Right lobe of liver (tissue), 6 donors: Measurements from ENCODE around the gene LRBA. TPM values are rescaled to one million over a fixed set of nuclear protein-coding genes. Genes with fewer than 3 reads are reported as not detected.

ENCODE experiments used
- ATAC-seq, 4 donors: fragments of 200-7000 bp; cut with Tn5 transposase; one replicate each; pipeline ENCODE4 v1.9.1; 2020; ENCODE audit warnings: mild to moderate bottlenecking in 4 of 4, moderate library complexity in 4 of 4
- DNase-seq, 3 donors: peaks; one replicate each; pipeline ENCODE4 v3.0.0-alpha.2; 2020
- H3K27ac ChIP-seq, 3 donors: fragments of 200-600 bp; one replicate each; pipeline ENCODE4 v1.8.0; 2022
- H3K27me3 ChIP-seq, 2 donors: fragments of 200-600 bp; one replicate each; pipeline ENCODE4 v1.8.0; 2022
- H3K36me3 ChIP-seq, 4 donors: fragments of 200-600 bp; sonication (generic) in 1 of 4; one replicate each; pipeline versions ENCODE4 v1.5.1 to v1.8.0; 2017 to 2022; ENCODE audit warnings: control low read depth in 1 of 4
- H3K4me1 ChIP-seq, 4 donors: fragments of 200-600 bp; sonication (generic) in 1 of 4; one replicate each; pipeline versions ENCODE4 v1.5.1 to v1.8.0; 2017 to 2022; ENCODE audit warnings: control low read depth in 1 of 4
- H3K4me3 ChIP-seq, 3 donors: fragments of 200-600 bp; one replicate each; pipeline ENCODE4 v1.8.0; 2022
- H3K9me3 ChIP-seq, 4 donors: fragments of 200-600 bp; sonication (generic) in 1 of 4; one replicate each; pipeline versions ENCODE4 v1.5.1 to v1.8.0; 2017 to 2022; ENCODE audit warnings: control low read depth in 1 of 4
- POLR2A ChIP-seq: fragments of 450-650 bp; IDR thresholded peaks from one replicate; pipeline ENCODE4 v1.6.1; 2017; ENCODE audit warnings: antibody characterized with exemption, mild to moderate bottlenecking
- WGBS: methylation state at CpG from one replicate; pipeline ENCODE4 v1.1.6; 2018; ENCODE audit warnings: low coverage, low lambda C conversion rate; ENCODE audit not compliant: insufficient coverage; ENCODE audit errors: missing lambda C conversion rate; 5-methylcytosine and 5-hydroxymethylcytosine counted together
- intact Hi-C, 2 donors: fragments of 100-400 bp; cut with DNase I; formaldehyde crosslinking; loops; one replicate each; pipeline versions ENCODE4 v1.11.2 to v1.14.1; 2022
- total RNA-seq, 6 experiments: library from RNA; depleted of rRNA in 2 of 6; stranded (reverse); fragments of >200 nt in 2 of 6; fragmentation: NEBNext Ultra II Directional in 3 of 6; extraction: Animal tissue kit (Norgen Biotek cat#: 25700) in 3 of 6; gene quantifications; one replicate each; pipeline versions ENCODE4 v1.1.0 to v1.2.4, GENCODE V29; 2016 to 2023
- TF ChIP-seq, protein P1 (sequence below), 4 donors: fragments of 200-600 bp in 3 of 4; fragments of 450-650 bp in 1 of 4; IDR thresholded peaks; one replicate each; pipeline versions ENCODE4 v1.5.1 to v1.8.0; 2016 to 2022; ENCODE audit warnings: antibody characterized with exemption in 4 of 4, mild to moderate bottlenecking in 2 of 4
- donor health status: DM: no; HTN: yes; CAD: no.
- donor health status: DM: no; HTN: no; CAD: no.
- donor health status: DM: no; HTN: no; CAD: no.
- donor health status: DM: no; HTN: yes; CAD: no.
- donor health status: DM: no; HTN: yes; CAD: no.

The LRBA gene
- total RNA-seq, 6 experiments from 2014 or later: 18.9 to 48.1 (median 24.5) TPM

DNA sequence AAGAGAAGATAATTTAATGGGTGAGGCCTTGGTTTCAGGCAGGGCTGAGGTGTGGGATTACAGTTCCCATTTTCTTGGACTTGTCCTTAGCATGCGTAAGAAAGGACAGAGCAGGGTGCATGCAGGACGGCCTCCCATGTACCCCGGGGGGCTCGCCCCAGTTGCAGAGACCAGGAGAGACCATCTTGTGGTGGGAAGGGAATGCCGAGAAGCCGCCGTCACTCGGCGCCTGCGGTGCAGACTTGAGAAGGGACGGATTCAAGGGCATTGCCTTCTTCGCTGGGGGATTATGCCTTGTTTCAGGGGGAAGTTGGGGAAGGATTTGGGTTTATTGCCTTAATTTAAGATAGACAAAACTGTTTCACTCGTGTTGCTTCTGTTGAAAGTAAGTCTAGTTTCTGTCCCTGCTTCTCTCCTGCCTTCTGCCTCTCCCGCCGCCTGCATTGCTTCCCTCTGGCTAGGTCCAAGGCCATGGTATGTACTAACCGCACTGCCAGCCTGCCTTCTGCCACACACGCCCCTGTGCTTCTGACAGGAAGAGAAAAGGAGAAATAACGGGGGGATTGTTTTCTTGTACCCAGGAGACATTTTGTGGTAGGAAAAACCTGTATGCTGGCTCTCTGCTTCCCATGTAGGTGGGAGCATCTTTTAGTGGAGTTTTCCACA, 761.0 kb downstream of the LRBA start:
- Histone ChIP-seq H3K4me1 (no peaks in the 10 kb centered on the region), H3K36me3 (no peaks in the 10 kb centered on the region), H3K27ac (no peak overlapping the region), H3K4me3 (no peak overlapping the region), H3K9me3 (no peaks in the 10 kb centered on the region), H3K27me3 (no peaks in the 10 kb centered on the region)
- 78% methylated on average over 3 of the region's 18 CpGs for WGBS
- ATAC-seq (no peak), DNase-seq (no peak)
- intact Hi-C loops: no loop called here
- TF ChIP-seq, protein P1, sequence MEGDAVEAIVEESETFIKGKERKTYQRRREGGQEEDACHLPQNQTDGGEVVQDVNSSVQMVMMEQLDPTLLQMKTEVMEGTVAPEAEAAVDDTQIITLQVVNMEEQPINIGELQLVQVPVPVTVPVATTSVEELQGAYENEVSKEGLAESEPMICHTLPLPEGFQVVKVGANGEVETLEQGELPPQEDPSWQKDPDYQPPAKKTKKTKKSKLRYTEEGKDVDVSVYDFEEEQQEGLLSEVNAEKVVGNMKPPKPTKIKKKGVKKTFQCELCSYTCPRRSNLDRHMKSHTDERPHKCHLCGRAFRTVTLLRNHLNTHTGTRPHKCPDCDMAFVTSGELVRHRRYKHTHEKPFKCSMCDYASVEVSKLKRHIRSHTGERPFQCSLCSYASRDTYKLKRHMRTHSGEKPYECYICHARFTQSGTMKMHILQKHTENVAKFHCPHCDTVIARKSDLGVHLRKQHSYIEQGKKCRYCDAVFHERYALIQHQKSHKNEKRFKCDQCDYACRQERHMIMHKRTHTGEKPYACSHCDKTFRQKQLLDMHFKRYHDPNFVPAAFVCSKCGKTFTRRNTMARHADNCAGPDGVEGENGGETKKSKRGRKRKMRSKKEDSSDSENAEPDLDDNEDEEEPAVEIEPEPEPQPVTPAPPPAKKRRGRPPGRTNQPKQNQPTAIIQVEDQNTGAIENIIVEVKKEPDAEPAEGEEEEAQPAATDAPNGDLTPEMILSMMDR (IDR thresholded peaks at IDR 0.05): no peak
- no peak for TF ChIP-seq POLR2A

DNA sequence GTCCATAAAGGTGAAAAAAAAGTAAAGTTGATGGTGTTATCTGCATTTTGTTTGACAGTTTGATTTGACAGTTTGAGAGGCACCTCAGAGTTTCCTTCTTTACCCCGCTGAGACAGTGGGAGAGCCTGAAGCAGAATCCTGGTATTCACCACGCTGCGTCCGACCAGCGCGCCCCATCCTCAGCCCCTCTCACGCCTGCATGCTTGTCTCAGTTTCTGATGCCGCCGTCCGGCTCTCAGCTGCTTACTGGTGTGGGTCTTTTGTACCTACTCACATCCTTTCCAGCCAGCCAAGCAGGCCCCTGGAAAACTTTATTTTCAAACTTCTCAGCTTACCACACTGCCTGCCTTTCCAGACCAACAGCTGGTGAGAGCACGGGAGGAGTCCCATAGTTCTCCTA, 761.7 kb downstream of the LRBA start:
- TF ChIP-seq, protein P1 (IDR thresholded peaks at IDR 0.05): no peak
- TF ChIP-seq POLR2A: no peak
- Histone ChIP-seq H3K36me3 (no peaks in the 10 kb centered on the region), H3K9me3 (no peaks in the 10 kb centered on the region), H3K27me3 (no peaks in the 10 kb centered on the region), H3K27ac (no peak overlapping the region), H3K4me1 (no peaks in the 10 kb centered on the region), H3K4me3 (no peak overlapping the region)
- intact Hi-C loops: no loop called here
- DNase-seq (no peak), ATAC-seq (no peak)
- 75% methylated on average over 1 of the region's 11 CpGs for WGBS

GRCh38 chr4:150252741-150253140, 762.3 kb downstream of the LRBA start:
- no peaks in the 10 kb centered on the region for H3K36me3 ChIP-seq
- no peaks in the 10 kb centered on the region for H3K9me3 ChIP-seq
- WGBS: 89% methylated on average over 5 of the region's 7 CpGs
- intact Hi-C loops: no loop called here
- H3K27me3 ChIP-seq: no peaks in the 10 kb centered on the region
- no peak for TF ChIP-seq POLR2A
- TF ChIP-seq, protein P1 (IDR thresholded peaks at IDR 0.05): no peak
- no peaks in the 10 kb centered on the region for H3K4me1 ChIP-seq
- ATAC-seq (no peak), DNase-seq (no peak)
- H3K27ac ChIP-seq: no peak overlapping the region
- H3K4me3 ChIP-seq: no peak overlapping the region

DNA sequence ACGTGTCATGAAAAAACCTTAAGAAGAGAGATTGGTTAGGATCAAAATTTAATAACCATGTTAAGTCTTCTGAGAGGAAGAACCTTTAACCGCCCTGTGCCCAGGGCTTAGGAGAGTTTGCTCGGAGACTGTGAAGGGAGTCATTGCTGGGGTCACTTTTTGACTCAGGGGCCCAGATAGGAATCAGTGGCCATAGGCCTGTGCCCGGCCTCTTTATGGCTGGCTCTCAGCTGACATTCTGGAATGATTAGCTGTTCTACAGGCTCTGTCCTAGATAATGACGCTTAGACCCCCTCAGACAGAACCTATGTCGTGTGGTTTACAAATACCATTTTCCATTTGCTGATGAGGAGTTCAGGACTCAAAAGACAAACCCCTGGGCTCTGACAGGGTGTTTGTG, 762.8 kb downstream of the LRBA start:
- no peaks in the 10 kb centered on the region for H3K27me3 ChIP-seq
- DNase-seq: no peak
- H3K4me1 ChIP-seq: no peaks in the 10 kb centered on the region
- no peak for ATAC-seq
- H3K9me3 ChIP-seq: no peaks in the 10 kb centered on the region
- H3K36me3 ChIP-seq: no peaks in the 10 kb centered on the region
- WGBS: 89% methylated on average over 4 of the region's 6 CpGs
- H3K27ac ChIP-seq: no peak overlapping the region
- intact Hi-C loops: no loop called here
- no peak overlapping the region for H3K4me3 ChIP-seq
- TF ChIP-seq POLR2A: no peak

- WGBS: 66% methylated on average over 5 of the region's 7 CpGs
- TF ChIP-seq POLR2A: no peak
- TF ChIP-seq, protein P1 (IDR thresholded peaks at IDR 0.05): no peak
- Histone ChIP-seq H3K36me3 (no peaks in the 10 kb centered on the region), H3K4me3 (no peak overlapping the region), H3K9me3 (no peaks in the 10 kb centered on the region), H3K27ac (no peak overlapping the region), H3K27me3 (no peaks in the 10 kb centered on the region), H3K4me1 (no peaks in the 10 kb centered on the region)
- DNase-seq: no peak
- intact Hi-C loops: no loop called here
- peak in 1 of 4 donors; percentile 21 for ATAC-seq
Measured at GRCh38 chr4:150251752-150252190, 763.3 kb downstream of the LRBA start.
